ENCODE measurements around the gene MYBPC3.
"Not testable (repeated sequence)": the region's sequence is repeated elsewhere in the genome, so short reads cannot be mapped to it uniquely, and the experiment has no call there.

Gene MYBPC3

GRCh38 chr11:47318166-47318565 is 34.3 kb downstream of the MYBPC3 start:
- TF ChIP-seq, protein P1, sequence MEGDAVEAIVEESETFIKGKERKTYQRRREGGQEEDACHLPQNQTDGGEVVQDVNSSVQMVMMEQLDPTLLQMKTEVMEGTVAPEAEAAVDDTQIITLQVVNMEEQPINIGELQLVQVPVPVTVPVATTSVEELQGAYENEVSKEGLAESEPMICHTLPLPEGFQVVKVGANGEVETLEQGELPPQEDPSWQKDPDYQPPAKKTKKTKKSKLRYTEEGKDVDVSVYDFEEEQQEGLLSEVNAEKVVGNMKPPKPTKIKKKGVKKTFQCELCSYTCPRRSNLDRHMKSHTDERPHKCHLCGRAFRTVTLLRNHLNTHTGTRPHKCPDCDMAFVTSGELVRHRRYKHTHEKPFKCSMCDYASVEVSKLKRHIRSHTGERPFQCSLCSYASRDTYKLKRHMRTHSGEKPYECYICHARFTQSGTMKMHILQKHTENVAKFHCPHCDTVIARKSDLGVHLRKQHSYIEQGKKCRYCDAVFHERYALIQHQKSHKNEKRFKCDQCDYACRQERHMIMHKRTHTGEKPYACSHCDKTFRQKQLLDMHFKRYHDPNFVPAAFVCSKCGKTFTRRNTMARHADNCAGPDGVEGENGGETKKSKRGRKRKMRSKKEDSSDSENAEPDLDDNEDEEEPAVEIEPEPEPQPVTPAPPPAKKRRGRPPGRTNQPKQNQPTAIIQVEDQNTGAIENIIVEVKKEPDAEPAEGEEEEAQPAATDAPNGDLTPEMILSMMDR (IDR thresholded peaks at IDR 0.05) = no peak
- no peak for DNase-seq (ENCODE audit: low spot score)
- no peak overlapping the region for H3K27ac ChIP-seq
- no peak overlapping the region for H3K4me3 ChIP-seq

- no peak for DNase-seq (ENCODE audit: low spot score)
- TF ChIP-seq, protein P1 (IDR thresholded peaks at IDR 0.05) = no peak
- Histone ChIP-seq H3K4me3 (no peak overlapping the region), H3K27ac (no peak overlapping the region)
Measured at GRCh38 chr11:47317064-47317828, 35.3 kb downstream of the MYBPC3 start.

GRCh38 chr11:47316501-47316900 is 36.0 kb downstream of the MYBPC3 start:
- H3K4me3 ChIP-seq; H3K27ac ChIP-seq; DNase-seq (ENCODE audit: low spot score): not testable (repeated sequence)

DNA sequence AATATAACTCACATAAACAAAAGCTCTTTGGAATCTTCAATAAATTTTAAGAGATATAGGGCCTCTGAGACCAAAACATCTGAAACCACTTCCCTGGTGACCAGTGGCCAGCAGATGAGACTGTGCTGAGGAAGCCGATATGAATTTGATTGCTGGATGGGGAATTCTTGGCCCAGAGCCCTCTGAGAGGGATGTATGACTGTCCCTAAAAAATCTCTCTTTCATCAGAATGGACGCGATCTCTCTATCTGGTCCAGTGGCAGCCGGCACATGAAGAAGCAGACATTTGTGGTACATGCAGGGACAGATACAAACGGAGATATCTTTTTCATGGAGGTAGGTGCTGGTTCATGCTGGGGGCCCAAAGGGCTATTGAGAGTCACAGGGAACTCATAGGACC is 37.5 kb downstream of the MYBPC3 start:
- H3K27ac ChIP-seq = no peak overlapping the region
- TF ChIP-seq, protein P1 (IDR thresholded peaks at IDR 0.05) = no peak
- no peak for DNase-seq (ENCODE audit: low spot score)

GRCh38 chr11:47308050-47308823 is 44.3 kb downstream of the MYBPC3 start:
- TF ChIP-seq, protein P1 (IDR thresholded peaks at IDR 0.05) = no peak
- no peak overlapping the region for H3K27ac ChIP-seq
- DNase-seq (ENCODE audit: low spot score) = no peak
- no peak overlapping the region for H3K4me3 ChIP-seq

More for the DNA sequence above, 37.5 kb downstream of the MYBPC3 start:
- no peak overlapping the region for H3K4me3 ChIP-seq

- TF ChIP-seq, protein P1 (IDR thresholded peaks at IDR 0.05) = no peak
- Histone ChIP-seq H3K4me3 (no peak overlapping the region), H3K27ac (peak overlapping the region; percentile 79 to 94)
- no peak for DNase-seq (ENCODE audit: low spot score)
Measured at GRCh38 chr11:47306484-47306844, 46.0 kb downstream of the MYBPC3 start.

DNA sequence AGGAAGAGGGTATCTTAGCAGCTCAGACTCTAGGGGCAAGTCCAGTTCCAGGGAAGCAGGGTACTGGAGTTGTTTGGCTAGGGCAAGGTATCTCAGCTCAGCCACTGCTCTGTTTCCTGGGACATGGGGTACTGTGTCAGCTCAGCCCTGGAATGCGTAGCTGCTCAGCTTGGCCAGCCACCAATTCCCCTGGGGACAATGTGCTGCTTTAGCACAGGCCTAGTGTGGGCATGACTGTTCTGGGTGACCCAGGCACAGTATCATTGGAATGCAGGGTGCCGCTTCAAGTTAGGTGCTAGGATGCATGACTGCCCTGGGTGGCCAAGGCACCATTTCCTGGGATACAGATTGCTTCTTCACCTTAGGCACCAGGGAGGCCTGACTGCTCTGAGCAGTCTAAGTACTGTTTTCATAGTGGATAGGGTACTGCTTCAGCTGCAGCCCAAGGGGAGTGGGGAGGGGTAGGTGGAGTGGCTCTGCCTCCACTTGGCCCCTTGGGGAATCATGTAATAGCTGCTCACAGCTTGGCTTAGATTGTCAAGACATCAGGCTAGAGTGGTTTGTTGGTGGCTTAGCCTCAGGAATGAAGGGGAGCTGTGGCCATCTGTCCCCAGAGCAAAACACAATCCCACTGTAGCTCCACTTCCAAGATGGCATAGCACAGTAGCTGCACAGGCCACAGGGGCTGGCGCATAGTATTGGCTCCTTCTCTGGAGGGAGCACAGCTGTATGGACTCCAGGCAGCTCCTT is 46.6 kb downstream of the MYBPC3 start:
- DNase-seq (ENCODE audit: low spot score) = peak; percentile 92
- TF ChIP-seq, protein P1 (IDR thresholded peaks at IDR 0.05) = no peak
- Histone ChIP-seq H3K4me3 (peak overlapping the region; percentile 37), H3K27ac (peak overlapping the region; percentile 79 to 94)
